Measurements from ENCODE around the gene PALD1. TPM values are rescaled to one million over a fixed set of nuclear protein-coding genes. Genes with fewer than 3 reads are reported as not detected.

Gene PALD1
- total and polyA plus RNA-seq, 2 of the 13 experiments (the other 11 are each of a cell fraction or from before 2014, with no cell fraction given), result 0.07 to 0.09 TPM

GRCh38 chr10:70458329-70459060, 20.1 kb upstream of the PALD1 start:
- intact Hi-C loops (cut with micrococcal nuclease; ENCODE audit: unreplicated experiment), result no loop called here
- Histone ChIP-seq H3K4me1 (ENCODE audit: insufficient read depth, low read length) (no peaks in the 10 kb centered on the region), H3K27me3 (ENCODE audit: control insufficient read depth in 1 of 2, insufficient read depth in 2 of 2, low read length in 2 of 2) (peaks cover 1 to 30% of the 10 kb centered on the region in 2 experiments; a peak in 4 of 5 replicates), H3K27ac (ENCODE audit: extremely low read length, insufficient read depth, low read length) (no peak overlapping the region), H3K9me3 (ENCODE audit: low read length) (no peaks in the 10 kb centered on the region), H3K79me2 (ENCODE audit: insufficient read depth, low read length) (no peaks in the 10 kb centered on the region), H3K4me2 (ENCODE audit: low read depth, low read length) (no peak overlapping the region), H4K20me1 (ENCODE audit: insufficient read depth, low read length) (no peaks in the 10 kb centered on the region), H3K9ac (ENCODE audit: insufficient read depth, low read depth, low read length) (no peak overlapping the region), H2AFZ (ENCODE audit: low read length) (no peak overlapping the region), H3K4me3 (replicated peaks in 1 of 3; ENCODE audit: insufficient read depth in 1 of 3, low read depth in 2 of 3, low read length in 3 of 3) (no peak overlapping the region), H3K36me3 (replicated peaks in 1 of 2; ENCODE audit: control insufficient read depth in 1 of 2, insufficient read depth in 2 of 2, low read length in 2 of 2) (no peaks in the 10 kb centered on the region)
- ChIA-PET CTCF (ENCODE audit: low intra/inter-chr PET ratio, low total read pairs) (no interaction called here), POLR2A (interaction anchor here (0.8 kb wide), 1 partner anchor 28 kb away, joined by 3 read pairs; no protein-coding TSS in a partner anchor)
- no peak for ATAC-seq
- 80% methylated on average over 21 of the region's 62 CpGs for WGBS (ENCODE audit: low lambda C conversion rate)
- FAIRE-seq, result no peak
- TF ChIP-seq ZNF251 (CRISPR knock-in tag; IDR thresholded peaks at IDR 0.05) (no peak), PRMT3 (CRISPR knock-in tag; IDR thresholded peaks at IDR 0.05; ENCODE audit: borderline replicate concordance, low read depth) (no peak), STAT5B (CRISPR knock-in tag; IDR thresholded peaks at IDR 0.05) (no peak), MLXIP (CRISPR knock-in tag; IDR thresholded peaks at IDR 0.05; ENCODE audit: borderline replicate concordance) (no peak), MIER3 (CRISPR knock-in tag; IDR thresholded peaks at IDR 0.05; ENCODE audit: borderline replicate concordance) (no peak), ZNF550 (CRISPR knock-in tag; IDR thresholded peaks at IDR 0.05; ENCODE audit: borderline replicate concordance) (no peak), NFKB2 (CRISPR knock-in tag; IDR thresholded peaks at IDR 0.05; ENCODE audit: borderline replicate concordance) (no peak), ZSCAN12 (CRISPR knock-in tag; IDR thresholded peaks at IDR 0.05) (no peak)
- TF ChIP-seq, protein P1, sequence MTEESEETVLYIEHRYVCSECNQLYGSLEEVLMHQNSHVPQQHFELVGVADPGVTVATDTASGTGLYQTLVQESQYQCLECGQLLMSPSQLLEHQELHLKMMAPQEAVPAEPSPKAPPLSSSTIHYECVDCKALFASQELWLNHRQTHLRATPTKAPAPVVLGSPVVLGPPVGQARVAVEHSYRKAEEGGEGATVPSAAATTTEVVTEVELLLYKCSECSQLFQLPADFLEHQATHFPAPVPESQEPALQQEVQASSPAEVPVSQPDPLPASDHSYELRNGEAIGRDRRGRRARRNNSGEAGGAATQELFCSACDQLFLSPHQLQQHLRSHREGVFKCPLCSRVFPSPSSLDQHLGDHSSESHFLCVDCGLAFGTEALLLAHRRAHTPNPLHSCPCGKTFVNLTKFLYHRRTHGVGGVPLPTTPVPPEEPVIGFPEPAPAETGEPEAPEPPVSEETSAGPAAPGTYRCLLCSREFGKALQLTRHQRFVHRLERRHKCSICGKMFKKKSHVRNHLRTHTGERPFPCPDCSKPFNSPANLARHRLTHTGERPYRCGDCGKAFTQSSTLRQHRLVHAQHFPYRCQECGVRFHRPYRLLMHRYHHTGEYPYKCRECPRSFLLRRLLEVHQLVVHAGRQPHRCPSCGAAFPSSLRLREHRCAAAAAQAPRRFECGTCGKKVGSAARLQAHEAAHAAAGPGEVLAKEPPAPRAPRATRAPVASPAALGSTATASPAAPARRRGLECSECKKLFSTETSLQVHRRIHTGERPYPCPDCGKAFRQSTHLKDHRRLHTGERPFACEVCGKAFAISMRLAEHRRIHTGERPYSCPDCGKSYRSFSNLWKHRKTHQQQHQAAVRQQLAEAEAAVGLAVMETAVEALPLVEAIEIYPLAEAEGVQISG (CRISPR knock-in tag; IDR thresholded peaks at IDR 0.05), result no peak
- TF ChIP-seq, protein P2, sequence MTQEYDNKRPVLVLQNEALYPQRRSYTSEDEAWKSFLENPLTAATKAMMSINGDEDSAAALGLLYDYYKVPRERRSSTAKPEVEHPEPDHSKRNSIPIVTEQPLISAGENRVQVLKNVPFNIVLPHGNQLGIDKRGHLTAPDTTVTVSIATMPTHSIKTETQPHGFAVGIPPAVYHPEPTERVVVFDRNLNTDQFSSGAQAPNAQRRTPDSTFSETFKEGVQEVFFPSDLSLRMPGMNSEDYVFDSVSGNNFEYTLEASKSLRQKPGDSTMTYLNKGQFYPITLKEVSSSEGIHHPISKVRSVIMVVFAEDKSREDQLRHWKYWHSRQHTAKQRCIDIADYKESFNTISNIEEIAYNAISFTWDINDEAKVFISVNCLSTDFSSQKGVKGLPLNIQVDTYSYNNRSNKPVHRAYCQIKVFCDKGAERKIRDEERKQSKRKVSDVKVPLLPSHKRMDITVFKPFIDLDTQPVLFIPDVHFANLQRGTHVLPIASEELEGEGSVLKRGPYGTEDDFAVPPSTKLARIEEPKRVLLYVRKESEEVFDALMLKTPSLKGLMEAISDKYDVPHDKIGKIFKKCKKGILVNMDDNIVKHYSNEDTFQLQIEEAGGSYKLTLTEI (CRISPR knock-in tag; conservative IDR thresholded peaks at IDR 0.05), result no peak
- TF ChIP-seq, protein P3, sequence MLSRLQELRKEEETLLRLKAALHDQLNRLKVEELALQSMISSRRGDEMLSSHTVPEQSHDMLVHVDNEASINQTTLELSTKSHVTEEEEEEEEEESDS (CRISPR knock-in tag; IDR thresholded peaks at IDR 0.05; ENCODE audit: borderline replicate concordance), result no peak
- BruUV-seq (replicated peaks), result no TSS peak
- DNase-seq (ENCODE audit: low spot score), result no peak
- in situ Hi-C loops (cut with HindIII; ENCODE audit: extremely low pct_ligation_motif_present, low pct_unique_long_range_greater_than_20kb), result no loop called here

All from HepG2 (cell line).